ENCODE data around the gene ACTN2.

Gene ACTN2

GRCh38 chr1:236724049-236724448, 37.8 kb downstream of the ACTN2 start:
- TF ChIP-seq CTCF (IDR thresholded peaks at IDR 0.05; ENCODE audit: extremely low read depth, missing control alignments): no peak
- no peak for DNase-seq (ENCODE audit: low spot score)

GRCh38 chr1:236724506-236724905, 38.2 kb downstream of the ACTN2 start:
- TF ChIP-seq CTCF (IDR thresholded peaks at IDR 0.05; ENCODE audit: extremely low read depth, missing control alignments): no peak
- DNase-seq (ENCODE audit: low spot score): no peak

- TF ChIP-seq CTCF (IDR thresholded peaks at IDR 0.05; ENCODE audit: extremely low read depth, missing control alignments): no peak
- DNase-seq (ENCODE audit: low spot score): no peak
These were observed 39.4 kb downstream of the ACTN2 start for GRCh38 chr1:236725668-236726067.

- TF ChIP-seq CTCF (IDR thresholded peaks at IDR 0.05; ENCODE audit: extremely low read depth, missing control alignments): no peak
- no peak for DNase-seq (ENCODE audit: low spot score)
These were observed 41.2 kb downstream of the ACTN2 start for GRCh38 chr1:236727521-236727920.

- TF ChIP-seq CTCF (IDR thresholded peaks at IDR 0.05; ENCODE audit: extremely low read depth, missing control alignments): no peak
- DNase-seq (ENCODE audit: low spot score): no peak
These were observed 42.5 kb downstream of the ACTN2 start for GRCh38 chr1:236728752-236729151.

GRCh38 chr1:236733653-236734052, 47.4 kb downstream of the ACTN2 start:
- no peak for TF ChIP-seq CTCF (IDR thresholded peaks at IDR 0.05; ENCODE audit: extremely low read depth, missing control alignments)
- no peak for DNase-seq (ENCODE audit: low spot score)

GRCh38 chr1:236734141-236734765, 48.0 kb downstream of the ACTN2 start:
- no peak for TF ChIP-seq CTCF (IDR thresholded peaks at IDR 0.05; ENCODE audit: extremely low read depth, missing control alignments)
- no peak for DNase-seq (ENCODE audit: low spot score)

Measured in GM20000 (cell line).